Iris pigment epithelial cell (primary cell): ENCODE measurements around the gene NELFA.

Source experiments
- DNase-seq: peaks from one replicate; pipeline ENCODE4 v3.0.0-alpha.2; 2011; ENCODE audit warnings: low read depth

The NELFA gene

GRCh38 chr4:1933700-1934099 lies 75.1 kb downstream of the NELFA start:
- DNase-seq = no peak

- DNase-seq = no peak
These were observed 76.0 kb downstream of the NELFA start for GRCh38 chr4:1932736-1933135.
